Measurements from ENCODE around the gene INAFM2.

Gene INAFM2

DNA sequence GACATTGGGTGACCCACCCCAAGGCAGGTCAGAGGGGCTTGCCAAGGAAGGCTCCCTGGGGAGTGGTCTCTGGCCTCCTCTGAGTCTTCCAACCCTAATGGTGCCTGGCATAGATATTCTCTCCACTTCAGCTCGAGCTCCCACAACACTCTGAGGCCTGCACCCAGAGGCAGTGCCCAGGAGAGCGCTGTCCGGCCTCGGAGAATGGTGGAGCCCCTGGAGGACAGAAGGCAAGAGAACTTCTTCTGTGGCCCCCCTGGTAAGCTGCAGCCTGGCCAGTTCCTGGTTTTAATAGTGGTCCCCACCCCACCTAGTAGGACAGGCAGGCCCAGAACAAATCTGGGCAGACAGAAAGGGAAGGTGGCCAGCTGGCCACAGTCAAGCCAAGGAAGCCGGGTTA, 41.5 kb downstream of the INAFM2 start:
- no peak overlapping the region for H3K4me3 ChIP-seq (ENCODE audit: low read depth, low read length)
- TF ChIP-seq POLR2A (IDR thresholded peaks at IDR 0.05; ENCODE audit: extremely low read depth, insufficient read length) (no peak), MYC (IDR thresholded peaks at IDR 0.05; ENCODE audit: low read depth, low read length) (no peak)
- TF ChIP-seq, protein P1, sequence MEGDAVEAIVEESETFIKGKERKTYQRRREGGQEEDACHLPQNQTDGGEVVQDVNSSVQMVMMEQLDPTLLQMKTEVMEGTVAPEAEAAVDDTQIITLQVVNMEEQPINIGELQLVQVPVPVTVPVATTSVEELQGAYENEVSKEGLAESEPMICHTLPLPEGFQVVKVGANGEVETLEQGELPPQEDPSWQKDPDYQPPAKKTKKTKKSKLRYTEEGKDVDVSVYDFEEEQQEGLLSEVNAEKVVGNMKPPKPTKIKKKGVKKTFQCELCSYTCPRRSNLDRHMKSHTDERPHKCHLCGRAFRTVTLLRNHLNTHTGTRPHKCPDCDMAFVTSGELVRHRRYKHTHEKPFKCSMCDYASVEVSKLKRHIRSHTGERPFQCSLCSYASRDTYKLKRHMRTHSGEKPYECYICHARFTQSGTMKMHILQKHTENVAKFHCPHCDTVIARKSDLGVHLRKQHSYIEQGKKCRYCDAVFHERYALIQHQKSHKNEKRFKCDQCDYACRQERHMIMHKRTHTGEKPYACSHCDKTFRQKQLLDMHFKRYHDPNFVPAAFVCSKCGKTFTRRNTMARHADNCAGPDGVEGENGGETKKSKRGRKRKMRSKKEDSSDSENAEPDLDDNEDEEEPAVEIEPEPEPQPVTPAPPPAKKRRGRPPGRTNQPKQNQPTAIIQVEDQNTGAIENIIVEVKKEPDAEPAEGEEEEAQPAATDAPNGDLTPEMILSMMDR (IDR thresholded peaks at IDR 0.05; ENCODE audit: low read depth, low read length) = no peak
- TF ChIP-seq, protein P2, sequence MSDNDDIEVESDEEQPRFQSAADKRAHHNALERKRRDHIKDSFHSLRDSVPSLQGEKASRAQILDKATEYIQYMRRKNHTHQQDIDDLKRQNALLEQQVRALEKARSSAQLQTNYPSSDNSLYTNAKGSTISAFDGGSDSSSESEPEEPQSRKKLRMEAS (IDR thresholded peaks at IDR 0.05; ENCODE audit: low read depth, low read length) = no peak
- DNase-seq (ENCODE audit: low read depth) = no peak

DNA sequence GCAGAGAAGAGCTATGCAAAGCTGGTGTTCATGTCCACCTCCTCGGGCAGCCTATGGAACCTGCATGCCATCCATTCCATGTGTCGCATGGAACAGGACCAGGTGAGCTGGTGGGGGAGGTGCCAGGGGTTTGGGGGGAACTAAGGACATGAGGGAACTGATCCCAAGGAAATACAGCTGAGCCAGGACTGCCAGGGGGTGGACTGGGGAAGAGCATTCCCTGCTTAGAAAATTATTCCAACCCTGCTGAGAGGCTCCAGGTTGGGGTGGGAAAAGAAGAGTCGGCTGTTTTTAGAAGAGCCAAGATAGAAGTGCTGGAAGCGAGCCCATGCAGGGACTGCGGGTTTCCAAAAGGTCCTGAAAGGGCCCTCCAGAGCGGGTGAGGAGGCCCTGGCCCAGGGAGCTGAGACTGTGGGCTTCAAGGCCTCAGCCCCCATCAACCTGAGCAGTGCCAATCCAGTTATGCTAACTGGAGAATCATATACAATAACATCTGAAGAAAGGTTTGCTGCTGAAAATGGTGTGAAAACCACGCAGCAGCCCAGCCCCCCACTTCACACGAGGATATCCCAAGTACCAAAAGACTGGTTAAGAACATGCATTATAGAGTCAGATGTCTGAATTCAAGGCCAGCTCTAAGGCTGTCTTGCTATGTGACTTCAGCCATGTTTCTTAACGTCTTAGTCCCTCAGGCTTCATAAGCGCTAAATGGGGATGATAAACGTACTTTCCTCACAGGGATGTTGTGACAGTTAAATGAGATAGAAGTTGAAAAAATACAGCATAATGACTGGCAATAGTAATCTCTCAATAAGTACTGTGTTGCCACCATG, 42.3 kb downstream of the INAFM2 start:
- no peak overlapping the region for H3K4me3 ChIP-seq (ENCODE audit: low read depth, low read length)
- TF ChIP-seq MYC (IDR thresholded peaks at IDR 0.05; ENCODE audit: low read depth, low read length) (no peak), POLR2A (IDR thresholded peaks at IDR 0.05; ENCODE audit: extremely low read depth, insufficient read length) (no peak)
- TF ChIP-seq, protein P1 (IDR thresholded peaks at IDR 0.05; ENCODE audit: low read depth, low read length) = no peak
- TF ChIP-seq, protein P2 (IDR thresholded peaks at IDR 0.05; ENCODE audit: low read depth, low read length) = no peak

DNA sequence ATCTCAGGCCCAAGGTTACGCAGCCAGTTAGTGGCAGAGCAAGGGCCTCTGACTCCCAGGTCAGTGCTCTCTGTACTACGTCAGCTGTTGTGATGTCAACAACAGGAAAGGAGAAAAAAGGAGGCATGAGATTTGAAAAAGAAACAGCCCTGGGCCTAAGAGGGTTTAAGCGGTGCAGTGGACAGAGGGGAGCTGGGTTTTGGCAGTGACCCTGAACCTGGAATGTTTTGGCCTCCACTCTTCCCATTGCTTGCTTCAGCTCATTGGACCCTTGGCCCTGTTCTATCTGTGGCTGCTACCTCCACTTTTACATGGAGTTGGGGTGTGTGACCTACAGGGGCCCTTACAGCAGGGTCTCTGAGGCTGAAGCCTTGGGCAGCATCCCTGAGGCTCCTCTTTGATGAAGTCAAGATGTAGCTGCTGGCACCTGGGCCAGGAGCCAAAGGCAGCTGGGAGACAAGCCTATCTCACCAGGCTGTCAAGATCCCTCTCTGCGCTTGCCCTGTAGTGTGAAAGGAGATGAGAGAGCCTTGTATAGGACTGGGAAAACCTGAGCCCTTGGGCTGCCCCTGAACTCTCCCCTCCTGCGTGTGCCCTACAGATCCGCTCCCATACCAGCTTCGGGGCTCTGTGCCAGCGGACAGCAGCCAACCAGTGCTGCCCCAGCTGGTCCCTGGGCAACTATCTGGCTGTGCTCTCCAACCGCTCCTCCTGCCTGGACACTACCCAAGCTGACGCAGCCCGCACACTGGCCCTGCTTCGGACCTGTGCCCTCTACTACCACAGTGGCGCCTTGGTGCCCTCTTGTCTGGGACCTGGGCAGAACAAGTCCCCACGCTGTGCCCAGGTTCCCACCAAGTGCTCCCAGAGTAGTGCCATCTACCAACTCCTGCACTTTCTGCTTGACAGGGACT, 43.2 kb downstream of the INAFM2 start:
- no peak for DNase-seq (ENCODE audit: low read depth)
- TF ChIP-seq, protein P2 (IDR thresholded peaks at IDR 0.05; ENCODE audit: low read depth, low read length) = no peak
- no peak for TF ChIP-seq POLR2A (IDR thresholded peaks at IDR 0.05; ENCODE audit: extremely low read depth, insufficient read length)
- TF ChIP-seq, protein P1 (IDR thresholded peaks at IDR 0.05; ENCODE audit: low read depth, low read length) = no peak
- TF ChIP-seq MYC (IDR thresholded peaks at IDR 0.05; ENCODE audit: low read depth, low read length) = no peak
- no peak overlapping the region for H3K4me3 ChIP-seq (ENCODE audit: low read depth, low read length)

More for the DNA sequence above, 42.3 kb downstream of the INAFM2 start:
- no peak for DNase-seq (ENCODE audit: low read depth)

DNA sequence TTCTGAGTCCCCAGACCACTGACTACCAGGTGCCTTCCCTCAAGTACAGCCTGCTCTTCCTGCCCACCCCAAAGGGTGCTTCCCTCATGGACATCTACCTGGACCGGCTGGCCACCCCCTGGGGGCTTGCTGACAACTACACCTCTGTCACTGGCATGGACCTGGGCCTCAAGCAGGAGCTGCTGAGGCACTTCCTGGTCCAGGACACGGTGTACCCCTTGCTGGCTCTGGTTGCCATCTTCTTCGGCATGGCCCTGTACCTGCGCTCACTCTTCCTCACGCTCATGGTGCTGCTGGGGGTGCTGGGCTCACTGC, 43.8 kb downstream of the INAFM2 start:
- DNase-seq (ENCODE audit: low read depth) = no peak
- no peak for TF ChIP-seq MYC (IDR thresholded peaks at IDR 0.05; ENCODE audit: low read depth, low read length)
- TF ChIP-seq, protein P1 (IDR thresholded peaks at IDR 0.05; ENCODE audit: low read depth, low read length) = no peak
- TF ChIP-seq, protein P2 (IDR thresholded peaks at IDR 0.05; ENCODE audit: low read depth, low read length) = no peak
- TF ChIP-seq POLR2A (IDR thresholded peaks at IDR 0.05; ENCODE audit: extremely low read depth, insufficient read length) = no peak
- no peak overlapping the region for H3K4me3 ChIP-seq (ENCODE audit: low read depth, low read length)

DNA sequence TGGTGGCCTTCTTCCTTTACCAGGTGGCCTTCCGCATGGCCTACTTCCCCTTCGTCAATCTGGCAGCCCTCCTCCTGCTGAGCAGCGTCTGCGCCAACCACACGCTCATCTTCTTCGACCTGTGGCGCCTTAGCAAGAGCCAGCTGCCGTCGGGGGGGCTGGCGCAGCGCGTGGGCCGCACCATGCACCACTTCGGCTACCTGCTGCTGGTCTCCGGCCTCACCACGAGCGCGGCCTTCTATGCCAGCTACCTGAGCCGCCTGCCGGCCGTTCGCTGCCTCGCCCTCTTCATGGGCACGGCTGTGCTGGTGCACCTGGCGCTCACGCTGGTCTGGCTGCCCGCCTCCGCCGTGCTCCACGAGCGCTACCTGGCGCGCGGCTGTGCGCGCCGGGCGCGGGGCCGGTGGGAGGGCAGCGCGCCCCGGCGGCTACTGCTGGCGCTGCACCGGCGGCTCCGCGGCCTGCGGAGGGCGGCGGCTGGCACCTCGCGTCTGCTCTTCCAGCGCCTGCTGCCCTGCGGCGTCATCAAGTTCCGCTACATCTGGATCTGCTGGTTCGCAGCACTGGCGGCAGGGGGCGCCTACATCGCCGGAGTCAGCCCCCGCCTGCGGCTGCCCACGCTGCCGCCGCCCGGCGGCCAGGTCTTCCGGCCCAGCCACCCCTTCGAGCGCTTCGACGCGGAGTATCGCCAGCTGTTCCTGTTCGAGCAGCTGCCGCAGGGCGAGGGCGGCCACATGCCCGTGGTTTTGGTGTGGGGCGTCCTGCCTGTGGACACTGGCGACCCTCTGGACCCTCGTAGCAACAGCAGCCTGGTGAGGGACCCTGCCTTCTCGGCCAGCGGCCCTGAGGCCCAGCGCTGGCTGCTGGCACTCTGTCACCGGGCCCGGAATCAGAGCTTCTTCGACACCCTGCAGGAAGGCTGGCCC, 44.5 kb downstream of the INAFM2 start:
- no peak overlapping the region for H3K4me3 ChIP-seq (ENCODE audit: low read depth, low read length)
- no peak for TF ChIP-seq POLR2A (IDR thresholded peaks at IDR 0.05; ENCODE audit: extremely low read depth, insufficient read length)
- peak; percentile 97 for TF ChIP-seq MYC (IDR thresholded peaks at IDR 0.05; ENCODE audit: low read depth, low read length)
- TF ChIP-seq, protein P2 (IDR thresholded peaks at IDR 0.05; ENCODE audit: low read depth, low read length) = peak; percentile 93
- TF ChIP-seq, protein P1 (IDR thresholded peaks at IDR 0.05; ENCODE audit: low read depth, low read length) = peak; percentile 62
- peak; percentile 96 for DNase-seq (ENCODE audit: low read depth)
